Choroid plexus epithelial cell (primary cell): ENCODE results near the gene CFAP92.

ENCODE experiments used
- DNase-seq: peaks from one replicate; pipeline ENCODE4 v3.0.0-alpha.2; 2010; ENCODE audit warnings: low read depth
- H3K4me3 ChIP-seq: 2 replicates; pipeline ENCODE4 v1.5.1; 2011; ENCODE audit warnings: low read depth, mild to moderate bottlenecking, control low read depth, low read length, moderate library complexity
- TF ChIP-seq, protein P1 (sequence below): conservative IDR thresholded peaks from 2 replicates; pipeline ENCODE4 v1.5.1; 2011; ENCODE audit warnings: low read depth, mild to moderate bottlenecking, control low read depth, inconsistent platforms, low read length, moderate library complexity

CFAP92 gene

DNA sequence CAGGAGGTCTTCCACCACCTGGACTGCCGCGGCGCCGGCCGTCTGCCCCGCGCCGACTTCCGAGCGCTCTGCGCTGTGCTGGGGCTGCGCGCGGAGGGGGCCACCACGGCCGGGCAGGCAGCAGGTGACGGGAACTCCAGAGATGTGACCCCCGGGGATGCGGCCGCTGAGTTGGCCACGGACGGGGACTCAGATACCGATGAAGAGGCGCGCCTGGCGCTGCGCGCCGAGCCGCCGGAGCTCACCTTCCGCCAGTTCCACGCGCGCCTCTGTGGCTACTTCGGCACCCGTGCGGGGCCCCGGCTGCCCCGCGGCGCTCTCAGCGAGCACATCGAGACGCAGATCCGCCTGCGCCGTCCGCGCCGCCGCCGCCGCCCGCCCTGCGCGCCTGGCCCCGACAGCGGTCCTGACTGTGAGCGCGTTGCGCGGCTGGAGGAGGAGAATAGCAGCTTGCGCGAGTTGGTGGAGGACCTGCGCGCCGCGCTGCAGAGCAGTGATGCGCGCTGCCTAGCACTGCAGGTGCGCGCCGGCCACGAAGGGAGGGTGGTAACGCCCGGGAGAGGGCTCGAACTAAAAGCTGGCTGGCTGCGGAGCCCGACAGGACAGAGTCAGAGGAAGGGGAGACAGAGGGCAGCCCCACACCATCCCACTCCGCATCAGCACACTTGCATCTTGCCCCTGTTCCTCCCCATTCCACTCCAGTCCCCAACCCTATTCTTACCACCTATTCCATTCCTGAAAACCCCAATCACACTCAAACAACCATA lies 8.1 kb upstream of the CFAP92 start:
- no peak overlapping the region for H3K4me3 ChIP-seq
- peak; percentile 26 for DNase-seq
- TF ChIP-seq, protein P1, sequence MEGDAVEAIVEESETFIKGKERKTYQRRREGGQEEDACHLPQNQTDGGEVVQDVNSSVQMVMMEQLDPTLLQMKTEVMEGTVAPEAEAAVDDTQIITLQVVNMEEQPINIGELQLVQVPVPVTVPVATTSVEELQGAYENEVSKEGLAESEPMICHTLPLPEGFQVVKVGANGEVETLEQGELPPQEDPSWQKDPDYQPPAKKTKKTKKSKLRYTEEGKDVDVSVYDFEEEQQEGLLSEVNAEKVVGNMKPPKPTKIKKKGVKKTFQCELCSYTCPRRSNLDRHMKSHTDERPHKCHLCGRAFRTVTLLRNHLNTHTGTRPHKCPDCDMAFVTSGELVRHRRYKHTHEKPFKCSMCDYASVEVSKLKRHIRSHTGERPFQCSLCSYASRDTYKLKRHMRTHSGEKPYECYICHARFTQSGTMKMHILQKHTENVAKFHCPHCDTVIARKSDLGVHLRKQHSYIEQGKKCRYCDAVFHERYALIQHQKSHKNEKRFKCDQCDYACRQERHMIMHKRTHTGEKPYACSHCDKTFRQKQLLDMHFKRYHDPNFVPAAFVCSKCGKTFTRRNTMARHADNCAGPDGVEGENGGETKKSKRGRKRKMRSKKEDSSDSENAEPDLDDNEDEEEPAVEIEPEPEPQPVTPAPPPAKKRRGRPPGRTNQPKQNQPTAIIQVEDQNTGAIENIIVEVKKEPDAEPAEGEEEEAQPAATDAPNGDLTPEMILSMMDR, result no peak

DNA sequence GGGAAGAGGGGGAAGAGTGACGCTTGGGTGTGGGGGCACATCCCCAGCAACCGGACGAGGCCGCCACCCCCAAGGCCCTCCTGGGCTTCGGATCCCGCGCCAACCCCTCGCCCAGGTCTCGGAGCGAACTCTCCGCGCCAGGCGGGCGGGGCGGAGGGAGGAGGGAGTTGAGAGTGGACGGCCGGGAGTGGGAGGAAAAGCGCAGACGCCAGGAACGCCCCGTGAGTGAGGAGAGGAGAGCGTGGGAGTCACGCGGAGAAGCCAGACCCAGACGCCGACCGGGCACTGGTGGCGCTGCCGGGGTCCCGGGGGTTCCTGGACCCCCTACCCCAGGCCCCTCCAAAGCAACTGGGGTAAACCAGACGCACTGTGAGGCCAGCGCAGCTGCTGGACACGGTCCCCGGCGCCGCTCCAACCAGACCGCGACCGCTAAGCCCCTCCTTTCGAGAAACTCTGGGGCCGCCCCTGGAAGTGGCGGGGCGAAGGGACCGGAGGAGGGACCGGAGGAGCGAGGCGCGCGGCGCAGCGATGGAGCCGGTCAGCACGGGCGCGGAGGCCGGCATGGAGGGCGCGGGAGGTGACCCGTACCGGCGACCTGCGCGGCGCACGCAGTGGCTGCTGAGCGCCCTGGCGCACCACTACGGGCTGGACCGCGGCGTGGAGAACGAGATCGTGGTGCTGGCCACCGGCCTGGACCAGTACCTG lies 7.4 kb upstream of the CFAP92 start, which contains the start of gene EFCC1:
TSS of gene EFCC1 (plus strand) at position 204 of the 705 bp plus-strand sequence. CDS start at position 529, 325 bp downstream.
- no peak for DNase-seq
- H3K4me3 ChIP-seq, result peak within 1 kb of the TSS; percentile 29
- TF ChIP-seq, protein P1, result no peak

DNA sequence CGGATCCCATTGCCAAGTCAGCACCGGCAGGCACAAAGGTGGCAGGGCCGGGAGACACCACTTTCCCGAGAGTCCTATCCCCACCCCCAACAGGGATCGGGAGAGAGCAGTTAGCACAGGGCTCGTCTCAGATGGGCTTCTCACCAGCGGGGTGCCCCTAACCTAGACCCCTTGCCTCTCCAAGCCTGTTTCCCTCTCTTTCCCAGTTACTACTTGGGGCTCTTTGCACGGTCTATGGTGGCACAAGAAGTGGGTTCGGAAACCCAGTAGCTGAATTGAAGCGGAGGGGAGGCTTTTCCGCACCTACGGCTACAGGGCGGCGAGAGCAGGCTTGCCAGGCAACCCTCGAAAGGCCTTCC lies 6.8 kb upstream of the CFAP92 start:
- no peak overlapping the region for H3K4me3 ChIP-seq
- no peak for DNase-seq
- TF ChIP-seq, protein P1, result no peak

DNA sequence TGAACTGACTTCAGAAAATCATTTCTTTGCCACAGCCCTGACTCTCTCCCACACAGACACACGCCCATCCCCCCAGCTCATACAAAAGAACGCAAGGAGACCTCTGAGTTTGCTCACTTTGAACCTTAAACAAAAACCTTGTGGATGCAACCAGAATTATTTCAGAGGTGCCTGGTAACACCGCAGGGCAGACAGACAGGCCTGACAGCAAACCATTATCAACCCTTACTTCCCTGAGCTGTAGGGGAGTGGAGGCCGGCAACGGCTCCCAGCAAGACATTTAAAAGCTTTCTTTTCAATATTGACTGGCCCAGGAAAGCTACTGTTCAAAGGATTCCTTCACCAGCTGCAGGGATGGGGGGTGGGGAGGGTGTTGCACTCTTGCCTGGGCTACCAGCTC lies 5.2 kb upstream of the CFAP92 start:
- TF ChIP-seq, protein P1, result no peak
- no peak overlapping the region for H3K4me3 ChIP-seq
- no peak for DNase-seq

DNA sequence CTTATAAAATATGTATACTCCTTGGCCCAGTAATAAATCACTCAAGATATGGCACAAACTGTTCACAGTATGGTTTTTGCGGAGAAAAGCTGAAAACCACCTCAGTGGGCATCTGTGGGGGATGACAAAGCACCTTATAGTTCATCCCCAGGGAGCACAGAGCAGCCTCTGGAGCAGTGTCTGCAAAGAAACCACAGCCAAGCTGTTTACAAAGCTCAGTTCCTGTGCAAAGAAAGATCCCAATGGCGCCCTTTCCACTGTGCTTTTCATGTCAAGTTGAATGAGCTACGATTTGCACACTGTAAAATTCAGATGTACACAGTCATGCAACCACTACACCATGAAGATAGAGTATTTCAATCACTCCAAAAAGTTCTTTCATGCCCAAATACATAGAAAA lies 4.7 kb upstream of the CFAP92 start:
- DNase-seq, result no peak
- TF ChIP-seq, protein P1, result no peak
- no peak overlapping the region for H3K4me3 ChIP-seq

DNA sequence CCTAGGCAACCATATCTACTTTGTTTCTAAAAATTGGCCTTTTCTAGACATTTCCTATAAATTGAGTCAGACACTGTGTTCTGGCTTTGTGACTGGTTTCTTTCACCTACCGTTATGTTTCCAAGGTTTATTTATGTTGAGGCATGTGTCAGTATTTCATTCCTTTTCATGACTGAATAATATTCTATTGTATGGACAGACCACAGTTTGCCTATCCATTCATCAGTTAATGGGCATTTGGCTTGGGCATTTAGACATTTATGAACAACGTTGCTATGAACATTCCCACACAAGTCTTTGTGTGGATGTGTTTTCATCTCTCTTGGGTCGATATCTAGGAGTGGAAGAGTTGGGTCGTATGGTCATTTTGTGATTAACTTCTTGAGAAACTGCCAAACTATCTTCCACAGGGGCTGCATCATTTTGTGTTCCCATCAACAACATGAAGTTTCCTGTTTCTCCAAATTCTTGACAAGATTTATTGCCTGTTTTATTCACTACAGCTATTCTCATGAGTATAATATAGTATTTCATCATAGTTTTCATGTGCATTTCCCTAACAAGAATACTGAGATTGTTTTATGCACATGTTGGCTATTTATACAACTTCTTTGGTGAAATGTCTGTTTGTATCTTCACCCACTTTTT lies 3.7 kb upstream of the CFAP92 start:
- no peak overlapping the region for H3K4me3 ChIP-seq
- DNase-seq, result no peak
- TF ChIP-seq, protein P1, result no peak
